ENCODE data around the gene RERGL. TPM values are rescaled to one million over a fixed set of nuclear protein-coding genes. Genes with fewer than 3 reads are reported as not detected.

RERGL gene
- total RNA-seq, result not detected in 2 replicates

- Histone ChIP-seq H3K36me3 (ENCODE audit: control insufficient read depth, insufficient read depth, low read length) (no peaks in the 10 kb centered on the region), H3K4me3 (ENCODE audit: low read depth, low read length) (no peak within 1 kb of the TSS), H3K27me3 (ENCODE audit: control insufficient read depth, insufficient read depth, low read length) (no peaks in the 10 kb centered on the region)
- TF ChIP-seq CTCF (IDR thresholded peaks at IDR 0.05; ENCODE audit: insufficient read depth, low read length, severe bottlenecking), result no peak
- DNase-seq (ENCODE audit: low read depth) (no peak), FAIRE-seq (no peak)
Observed at GRCh38 chr12:18090093-18090492, at the start of gene RERGL. Gene RERGL (minus strand): TSS chr12:18090193. CDS start chr12:18090140, 53 bp downstream.

GRCh38 chr12:18139254-18139653 lies 49.3 kb upstream of the RERGL start:
- no peak overlapping the region for H3K4me3 ChIP-seq (ENCODE audit: low read depth, low read length)
- no peak for DNase-seq (ENCODE audit: low read depth)
- no peaks in the 10 kb centered on the region for H3K36me3 ChIP-seq (ENCODE audit: control insufficient read depth, insufficient read depth, low read length)
- peaks cover 2% of the 10 kb centered on the region for H3K27me3 ChIP-seq (ENCODE audit: control insufficient read depth, insufficient read depth, low read length)
- FAIRE-seq, result no peak
- TF ChIP-seq CTCF (IDR thresholded peaks at IDR 0.05; ENCODE audit: insufficient read depth, low read length, severe bottlenecking), result no peak

GRCh38 chr12:18135509-18135908 lies 45.5 kb upstream of the RERGL start:
- DNase-seq (ENCODE audit: low read depth), result peak; percentile 7
- H3K4me3 ChIP-seq (ENCODE audit: low read depth, low read length), result no peak overlapping the region
- peaks cover 2% of the 10 kb centered on the region for H3K27me3 ChIP-seq (ENCODE audit: control insufficient read depth, insufficient read depth, low read length)
- no peak for TF ChIP-seq CTCF (IDR thresholded peaks at IDR 0.05; ENCODE audit: insufficient read depth, low read length, severe bottlenecking)
- FAIRE-seq, result no peak
- H3K36me3 ChIP-seq (ENCODE audit: control insufficient read depth, insufficient read depth, low read length), result no peaks in the 10 kb centered on the region

GRCh38 chr12:18135086-18135485 lies 45.1 kb upstream of the RERGL start:
- FAIRE-seq (no peak), DNase-seq (ENCODE audit: low read depth) (no peak)
- Histone ChIP-seq H3K4me3 (ENCODE audit: low read depth, low read length) (no peak overlapping the region), H3K36me3 (ENCODE audit: control insufficient read depth, insufficient read depth, low read length) (no peaks in the 10 kb centered on the region), H3K27me3 (ENCODE audit: control insufficient read depth, insufficient read depth, low read length) (peaks cover 2% of the 10 kb centered on the region)
- TF ChIP-seq CTCF (IDR thresholded peaks at IDR 0.05; ENCODE audit: insufficient read depth, low read length, severe bottlenecking), result no peak

GRCh38 chr12:18130851-18131250 lies 40.9 kb upstream of the RERGL start:
- no peak overlapping the region for H3K4me3 ChIP-seq (ENCODE audit: low read depth, low read length)
- FAIRE-seq (no peak), DNase-seq (ENCODE audit: low read depth) (no peak)
- TF ChIP-seq CTCF (IDR thresholded peaks at IDR 0.05; ENCODE audit: insufficient read depth, low read length, severe bottlenecking), result no peak
- H3K27me3 ChIP-seq (ENCODE audit: control insufficient read depth, insufficient read depth, low read length), result no peaks in the 10 kb centered on the region
- H3K36me3 ChIP-seq (ENCODE audit: control insufficient read depth, insufficient read depth, low read length), result no peaks in the 10 kb centered on the region

GRCh38 chr12:18123707-18124106 lies 33.7 kb upstream of the RERGL start:
- FAIRE-seq (no peak), DNase-seq (ENCODE audit: low read depth) (no peak)
- no peaks in the 10 kb centered on the region for H3K36me3 ChIP-seq (ENCODE audit: control insufficient read depth, insufficient read depth, low read length)
- no peak for TF ChIP-seq CTCF (IDR thresholded peaks at IDR 0.05; ENCODE audit: insufficient read depth, low read length, severe bottlenecking)
- H3K4me3 ChIP-seq (ENCODE audit: low read depth, low read length), result no peak overlapping the region
- no peaks in the 10 kb centered on the region for H3K27me3 ChIP-seq (ENCODE audit: control insufficient read depth, insufficient read depth, low read length)
